Mesenchymal stem cell (in vitro differentiated cells and primary cell): ENCODE results near the gene CDH4.

Experiments
- DNase-seq: peaks from one replicate; pipeline ENCODE4 v3.0.0-alpha.2; 2013
- H2AFZ ChIP-seq: one replicate; pipeline ENCODE4 v1.6.1; 2013; ENCODE audit warnings: low read depth, mild to moderate bottlenecking, control low read depth, inconsistent platforms, low read length, moderate library complexity
- H2AK5ac ChIP-seq: 2 replicates; pipeline ENCODE4 v1.6.1; 2013; ENCODE audit warnings: low read length, moderate library complexity, mild to moderate bottlenecking, inconsistent platforms; ENCODE audit not compliant: severe bottlenecking
- H2BK120ac ChIP-seq: one replicate; pipeline ENCODE4 v1.6.1; 2013; ENCODE audit warnings: low read depth, mild to moderate bottlenecking, inconsistent platforms, low read length, moderate library complexity
- H2BK12ac ChIP-seq, 2 experiments: one replicate each; pipeline ENCODE4 v1.6.1; 2013; ENCODE audit warnings: inconsistent platforms in 2 of 2, low read length in 2 of 2, mild to moderate bottlenecking in 2 of 2, moderate library complexity in 2 of 2, control low read depth in 1 of 2
- H2BK15ac ChIP-seq: one replicate; pipeline ENCODE4 v1.6.1; 2013; ENCODE audit warnings: mild to moderate bottlenecking, low read depth, inconsistent platforms; ENCODE audit not compliant: poor library complexity, severe bottlenecking
- H2BK5ac ChIP-seq: 2 replicates; pipeline ENCODE4 v1.6.1; 2013; ENCODE audit warnings: low read depth, mild to moderate bottlenecking, low read length, control low read depth, inconsistent platforms; ENCODE audit not compliant: poor library complexity, severe bottlenecking
- H3K14ac ChIP-seq, 2 experiments: one replicate each; pipeline ENCODE4 v1.6.1; 2013; ENCODE audit warnings: inconsistent platforms in 2 of 2, low read length in 2 of 2, control low read depth in 1 of 2, mild to moderate bottlenecking in 1 of 2, moderate library complexity in 1 of 2
- H3K18ac ChIP-seq, 2 experiments: one replicate each; pipeline ENCODE4 v1.6.1; 2013; ENCODE audit warnings: inconsistent platforms in 2 of 2, low read length in 2 of 2, control low read depth in 1 of 2, low read depth in 1 of 2, mild to moderate bottlenecking in 1 of 2
- H3K23ac ChIP-seq, 2 experiments: one replicate each; pipeline ENCODE4 v1.6.1; 2013; ENCODE audit warnings: inconsistent platforms in 2 of 2, low read length in 2 of 2, mild to moderate bottlenecking in 2 of 2, moderate library complexity in 2 of 2, control low read depth in 1 of 2
- H3K27ac ChIP-seq: 2 replicates; pipeline ENCODE4 v1.5.1; 2013; ENCODE audit warnings: mild to moderate bottlenecking, moderate library complexity, low read length, control low read depth, inconsistent platforms; ENCODE audit not compliant: poor library complexity, severe bottlenecking
- H3K27me3 ChIP-seq, 2 experiments: 2 replicates each; pipeline versions ENCODE4 v1.6.1 to v1.7.0; 2013; ENCODE audit warnings: low read length in 2 of 2, mild to moderate bottlenecking in 2 of 2, moderate library complexity in 2 of 2, control low read depth in 1 of 2, inconsistent platforms in 1 of 2; ENCODE audit not compliant: control insufficient read depth in 1 of 2, insufficient read depth in 1 of 2
- H3K36me3 ChIP-seq, 2 experiments: 2 replicates each; pipeline versions ENCODE4 v1.6.1 to v1.7.0; 2013; ENCODE audit warnings: low read length in 2 of 2, control low read depth in 1 of 2, inconsistent platforms in 1 of 2, low read depth in 1 of 2, mild to moderate bottlenecking in 1 of 2; ENCODE audit not compliant: insufficient read depth in 2 of 2, control insufficient read depth in 1 of 2
- H3K4ac ChIP-seq, 2 experiments: one replicate each; pipeline ENCODE4 v1.6.1; 2013; ENCODE audit warnings: inconsistent platforms in 2 of 2, low read length in 2 of 2, mild to moderate bottlenecking in 2 of 2, moderate library complexity in 2 of 2, control low read depth in 1 of 2, low read depth in 1 of 2
- H3K4me1 ChIP-seq: 2 replicates; pipeline ENCODE4 v1.6.1; 2013; ENCODE audit warnings: low read depth, low read length, control low read depth; ENCODE audit not compliant: control insufficient read depth, insufficient read depth
- H3K4me2 ChIP-seq: 2 replicates; pipeline ENCODE4 v1.6.1; 2013; ENCODE audit warnings: low read length, mild to moderate bottlenecking, inconsistent platforms; ENCODE audit not compliant: poor library complexity, severe bottlenecking
- H3K4me3 ChIP-seq, 2 experiments: 2 replicates each; pipeline versions ENCODE4 v1.5.1 to v1.7.0; 2013; ENCODE audit warnings: low read length in 2 of 2, mild to moderate bottlenecking in 2 of 2, control low read depth in 1 of 2, low read depth in 1 of 2; ENCODE audit not compliant: insufficient read depth in 1 of 2
- H3K79me1 ChIP-seq: replicated peaks from 2 replicates; pipeline ENCODE4 v1.6.1; 2013; ENCODE audit warnings: mild to moderate bottlenecking, control low read depth, low read length, inconsistent platforms; ENCODE audit not compliant: poor library complexity, severe bottlenecking
- H3K9ac ChIP-seq: 2 replicates; pipeline ENCODE4 v1.7.0; 2013; ENCODE audit warnings: mild to moderate bottlenecking, low read length, moderate library complexity
- H3K9me3 ChIP-seq: 2 replicates; pipeline ENCODE4 v1.7.0; 2013; ENCODE audit warnings: mild to moderate bottlenecking, low read length; ENCODE audit not compliant: control insufficient read depth
- H4K8ac ChIP-seq: one replicate; pipeline ENCODE4 v1.6.1; 2013; ENCODE audit warnings: inconsistent platforms, mild to moderate bottlenecking, low read length, moderate library complexity
- H4K91ac ChIP-seq: one replicate; pipeline ENCODE4 v1.6.1; 2013; ENCODE audit warnings: mild to moderate bottlenecking, low read length, inconsistent platforms
- WGBS: methylation state at CpG from one replicate; pipeline ENCODE4 v1.1.7; 2013; ENCODE audit warnings: mixed read lengths; 5-methylcytosine and 5-hydroxymethylcytosine counted together

CDH4 gene

GRCh38 chr20:61954276-61955021 is 702.4 kb downstream of the CDH4 start:
- H2AK5ac ChIP-seq: no peak overlapping the region
- no peak overlapping the region for H2BK120ac ChIP-seq
- peaks cover 22 to 32% of the 10 kb centered on the region in 2 experiments for H3K27me3 ChIP-seq
- H3K4ac ChIP-seq: no peak overlapping the region
- WGBS: 73% methylated on average over 16 of the region's 16 CpGs
- H2BK15ac ChIP-seq: no peak overlapping the region
- H3K9ac ChIP-seq: no peak overlapping the region
- no peak overlapping the region for H2BK12ac ChIP-seq
- H3K27ac ChIP-seq: no peak overlapping the region
- H3K36me3 ChIP-seq: no peaks in the 10 kb centered on the region
- H3K9me3 ChIP-seq: no peaks in the 10 kb centered on the region
- no peak overlapping the region for H3K4me2 ChIP-seq
- no peak overlapping the region for H2AFZ ChIP-seq
- H4K8ac ChIP-seq: no peak overlapping the region
- no peak overlapping the region for H3K14ac ChIP-seq
- peak overlapping the region; percentile 34 for H4K91ac ChIP-seq
- no peak overlapping the region for H2BK5ac ChIP-seq
- no peaks in the 10 kb centered on the region for H3K4me1 ChIP-seq
- H3K4me3 ChIP-seq: no peak overlapping the region
- no peak overlapping the region for H3K23ac ChIP-seq
- H3K79me1 ChIP-seq: no peaks in the 10 kb centered on the region
- no peak for DNase-seq
- H3K18ac ChIP-seq: no peak overlapping the region

- no peak overlapping the region for H3K14ac ChIP-seq
- no peak overlapping the region for H3K27ac ChIP-seq
- no peak overlapping the region for H3K9ac ChIP-seq
- H2BK15ac ChIP-seq: no peak overlapping the region
- DNase-seq: no peak
- H3K36me3 ChIP-seq: no peaks in the 10 kb centered on the region
- H4K8ac ChIP-seq: no peak overlapping the region
- no peak overlapping the region for H3K4ac ChIP-seq
- no peak overlapping the region for H2AFZ ChIP-seq
- no peak overlapping the region for H3K4me3 ChIP-seq
- no peak overlapping the region for H2BK12ac ChIP-seq
- H3K79me1 ChIP-seq: no peaks in the 10 kb centered on the region
- H4K91ac ChIP-seq: no peak overlapping the region
- no peak overlapping the region for H3K23ac ChIP-seq
- H3K27me3 ChIP-seq: peaks cover 22 to 32% of the 10 kb centered on the region in 2 experiments
- H3K4me1 ChIP-seq: no peaks in the 10 kb centered on the region
- no peak overlapping the region for H3K4me2 ChIP-seq
- 60% methylated on average over 4 of the region's 6 CpGs for WGBS
- no peak overlapping the region for H2AK5ac ChIP-seq
- H3K9me3 ChIP-seq: no peaks in the 10 kb centered on the region
- H2BK120ac ChIP-seq: no peak overlapping the region
- H3K18ac ChIP-seq: no peak overlapping the region
- H2BK5ac ChIP-seq: no peak overlapping the region
Measured at GRCh38 chr20:61955668-61956395, 703.8 kb downstream of the CDH4 start.

GRCh38 chr20:61956396-61957342 is 704.6 kb downstream of the CDH4 start:
- Histone ChIP-seq H2AFZ (no peak overlapping the region), H3K9me3 (no peaks in the 10 kb centered on the region), H3K23ac (no peak overlapping the region), H2BK5ac (no peak overlapping the region), H4K8ac (no peak overlapping the region), H3K4ac (no peak overlapping the region), H3K79me1 (no peaks in the 10 kb centered on the region), H3K4me2 (no peak overlapping the region), H3K27me3 (peaks cover 22 to 32% of the 10 kb centered on the region in 2 experiments), H3K27ac (no peak overlapping the region), H2BK15ac (no peak overlapping the region), H3K4me1 (no peaks in the 10 kb centered on the region), H3K36me3 (no peaks in the 10 kb centered on the region), H2BK120ac (no peak overlapping the region), H4K91ac (no peak overlapping the region), H3K4me3 (no peak overlapping the region), H2BK12ac (no peak overlapping the region), H3K14ac (no peak overlapping the region), H3K9ac (no peak overlapping the region), H3K18ac (no peak overlapping the region), H2AK5ac (no peak overlapping the region)
- peak; percentile 38 for DNase-seq
- WGBS: 86% methylated on average over 9 of the region's 12 CpGs
